GM20000 (cell line): ENCODE results near the gene LDAF1.

Experiments
- DNase-seq: peaks from one replicate; pipeline ENCODE4 v3.0.0; 2012; ENCODE audit warnings: low spot score
- TF ChIP-seq, protein P1 (sequence below): IDR thresholded peaks from 2 replicates; pipeline ENCODE4 v1.5.1; 2012; ENCODE audit warnings: mild to moderate bottlenecking, control low read depth; ENCODE audit errors: extremely low read depth, missing control alignments

Gene LDAF1

GRCh38 chr16:21175397-21175796 is 16.9 kb downstream of the LDAF1 start:
- TF ChIP-seq, protein P1, sequence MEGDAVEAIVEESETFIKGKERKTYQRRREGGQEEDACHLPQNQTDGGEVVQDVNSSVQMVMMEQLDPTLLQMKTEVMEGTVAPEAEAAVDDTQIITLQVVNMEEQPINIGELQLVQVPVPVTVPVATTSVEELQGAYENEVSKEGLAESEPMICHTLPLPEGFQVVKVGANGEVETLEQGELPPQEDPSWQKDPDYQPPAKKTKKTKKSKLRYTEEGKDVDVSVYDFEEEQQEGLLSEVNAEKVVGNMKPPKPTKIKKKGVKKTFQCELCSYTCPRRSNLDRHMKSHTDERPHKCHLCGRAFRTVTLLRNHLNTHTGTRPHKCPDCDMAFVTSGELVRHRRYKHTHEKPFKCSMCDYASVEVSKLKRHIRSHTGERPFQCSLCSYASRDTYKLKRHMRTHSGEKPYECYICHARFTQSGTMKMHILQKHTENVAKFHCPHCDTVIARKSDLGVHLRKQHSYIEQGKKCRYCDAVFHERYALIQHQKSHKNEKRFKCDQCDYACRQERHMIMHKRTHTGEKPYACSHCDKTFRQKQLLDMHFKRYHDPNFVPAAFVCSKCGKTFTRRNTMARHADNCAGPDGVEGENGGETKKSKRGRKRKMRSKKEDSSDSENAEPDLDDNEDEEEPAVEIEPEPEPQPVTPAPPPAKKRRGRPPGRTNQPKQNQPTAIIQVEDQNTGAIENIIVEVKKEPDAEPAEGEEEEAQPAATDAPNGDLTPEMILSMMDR: no peak

DNA sequence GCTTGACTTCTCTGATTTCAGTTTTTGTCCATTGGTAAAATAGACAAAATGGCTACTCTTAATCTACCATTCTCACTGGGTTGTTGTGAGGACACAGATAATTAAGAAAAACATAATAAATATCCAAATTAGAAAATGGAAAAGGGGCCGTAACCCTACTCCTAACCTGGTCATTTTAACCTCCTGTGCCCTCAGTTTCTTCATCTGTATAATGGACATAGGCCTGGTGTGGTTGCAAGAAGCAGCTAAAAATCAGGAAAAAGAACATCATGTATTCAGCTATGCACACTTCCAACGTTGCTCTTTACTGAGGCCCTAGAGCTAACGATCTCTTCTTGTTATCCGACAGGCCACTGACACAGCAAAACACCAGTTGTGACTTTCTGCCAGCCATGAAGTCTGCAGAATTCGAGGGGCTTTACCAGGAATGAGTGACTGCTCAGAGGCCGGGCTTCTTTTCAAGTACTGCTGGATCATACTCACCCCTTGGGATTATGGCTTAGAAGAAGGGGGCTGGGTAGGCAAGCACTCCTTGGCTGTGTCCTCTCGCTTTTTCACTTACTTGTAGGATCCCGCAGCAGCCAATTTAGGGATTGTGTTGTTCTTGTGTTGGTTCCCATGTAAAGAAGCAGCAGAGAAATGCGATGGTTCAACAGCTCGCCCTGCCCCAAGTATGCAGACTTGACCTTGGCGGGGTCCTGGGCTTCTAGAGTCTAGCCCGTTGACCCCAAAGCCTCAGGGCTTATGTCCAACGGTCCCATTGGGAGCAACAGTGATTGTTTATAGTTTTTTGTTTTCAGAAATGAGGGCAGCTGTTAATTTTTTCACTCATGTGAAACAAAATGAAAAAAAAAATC is 20.9 kb downstream of the LDAF1 start:
- TF ChIP-seq, protein P1: no peak
- DNase-seq: no peak

More at GRCh38 chr16:21175397-21175796, 16.9 kb downstream of the LDAF1 start:
- no peak for DNase-seq

- no peak for DNase-seq
- TF ChIP-seq, protein P1: no peak
Measured at GRCh38 chr16:21179983-21180365, 21.5 kb downstream of the LDAF1 start.

- TF ChIP-seq, protein P1: no peak
- no peak for DNase-seq
Measured at GRCh38 chr16:21183995-21184394, 25.5 kb downstream of the LDAF1 start.

- TF ChIP-seq, protein P1: no peak
- no peak for DNase-seq
Measured at GRCh38 chr16:21184834-21185233, 26.4 kb downstream of the LDAF1 start.

- TF ChIP-seq, protein P1: no peak
- no peak for DNase-seq
Measured at GRCh38 chr16:21185659-21186325, 27.3 kb downstream of the LDAF1 start.

GRCh38 chr16:21186326-21186691 is 27.8 kb downstream of the LDAF1 start:
- no peak for DNase-seq
- TF ChIP-seq, protein P1: no peak
